H1 (cell line): Measurements from ENCODE around the gene ALG14. TPM values are rescaled to one million over a fixed set of nuclear protein-coding genes. Genes with fewer than 3 reads are reported as not detected.

Experiments used
- CTCF ChIA-PET: fragments of 300-600 bp; sonication (Branson Sonifier 250); formaldehyde crosslinking; loops from one replicate; lab custom pipeline; 2021; ENCODE audit not compliant: partially characterized antibody; lab: Charles Lee
- POLR2A ChIA-PET: fragments of 300-600 bp; sonication (Branson Sonifier 250); formaldehyde crosslinking; loops from one replicate; lab custom pipeline; 2021; ENCODE audit warnings: inconsistent platforms; ENCODE audit not compliant: partially characterized antibody; lab: Charles Lee
- DNase-seq, 2 experiments: peaks; one replicate each; pipeline versions ENCODE4 v3.0.0 to v3.0.0-alpha.2; 2010 to 2022; ENCODE audit warnings: low spot score in 2 of 2, low read depth in 1 of 2, mixed read lengths in 1 of 2
- FAIRE-seq: peaks from 2 replicates; lab custom pipeline; 2011; peaks lifted over from hg19 to GRCh38; lab: Jason Lieb, UNC
- H2AFZ ChIP-seq: 2 replicates; pipeline ENCODE4 v1.8.1; 2012; ENCODE audit warnings: low read length, inconsistent platforms
- H2AK5ac ChIP-seq: 2 replicates; pipeline ENCODE4 v1.6.1; 2013; ENCODE audit warnings: low read depth, low read length
- H2BK120ac ChIP-seq: replicated peaks from 2 replicates; pipeline ENCODE3; 2013; ENCODE audit warnings: low read depth, low read length, inconsistent platforms
- H2BK12ac ChIP-seq: 2 replicates; pipeline ENCODE4 v1.6.1; 2013; ENCODE audit warnings: low read depth, low read length
- H2BK15ac ChIP-seq: 2 replicates; pipeline ENCODE4 v1.6.1; 2013; ENCODE audit warnings: low read length
- H2BK20ac ChIP-seq: 2 replicates; pipeline ENCODE4 v1.6.1; 2013; ENCODE audit warnings: low read length
- H2BK5ac ChIP-seq: 2 replicates; pipeline ENCODE4 v1.6.1; 2013; ENCODE audit warnings: low read depth, low read length
- H3K14ac ChIP-seq: 2 replicates; pipeline ENCODE4 v1.6.1; 2013; ENCODE audit warnings: inconsistent platforms; ENCODE audit not compliant: insufficient read length
- H3K18ac ChIP-seq: 2 replicates; pipeline ENCODE4 v1.6.1; 2013; ENCODE audit warnings: low read length; ENCODE audit errors: extremely low read depth
- H3K23ac ChIP-seq: 2 replicates; pipeline ENCODE4 v1.6.1; 2013; ENCODE audit warnings: inconsistent platforms; ENCODE audit not compliant: insufficient read length
- H3K23me2 ChIP-seq: 2 replicates; pipeline ENCODE4 v1.6.1; 2013; ENCODE audit warnings: low read depth, low read length
- H3K27ac ChIP-seq: 2 replicates; pipeline ENCODE4 v1.6.1; 2011; ENCODE audit warnings: low read depth, low read length, inconsistent platforms
- H3K27me3 ChIP-seq, 4 experiments: replicated peaks in 1 of 4; 1 replicate in 1 of 4; 2 replicates in 3 of 4; pipeline versions ENCODE4 v1.6.1 to v1.8.1; 2011 to 2013; ENCODE audit warnings: low read length in 3 of 4, mild to moderate bottlenecking in 3 of 4, inconsistent platforms in 2 of 4, mixed read lengths in 2 of 4, moderate library complexity in 1 of 4; ENCODE audit not compliant: control insufficient read depth in 3 of 4, insufficient read depth in 3 of 4; ENCODE audit errors: extremely low read depth in 1 of 4
- H3K36me3 ChIP-seq, 4 experiments: 2 replicates each; pipeline versions ENCODE4 v1.6.1 to v1.8.1; 2011 to 2013; ENCODE audit warnings: mild to moderate bottlenecking in 4 of 4, low read length in 3 of 4, moderate library complexity in 2 of 4, control low read depth in 1 of 4, inconsistent platforms in 1 of 4; ENCODE audit not compliant: insufficient read depth in 4 of 4, control insufficient read depth in 2 of 4
- H3K4ac ChIP-seq: replicated peaks from 2 replicates; pipeline ENCODE3; 2013; ENCODE audit warnings: low read length, low read depth, mixed read lengths, inconsistent platforms; ENCODE audit not compliant: insufficient read length
- H3K4me1 ChIP-seq, 4 experiments: replicated peaks in 1 of 4; 1 replicate in 1 of 4; 2 replicates in 3 of 4; pipeline versions ENCODE4 v1.6.1 to v1.8.1; 2011 to 2013; ENCODE audit warnings: low read length in 3 of 4, inconsistent platforms in 2 of 4, mixed read lengths in 1 of 4; ENCODE audit not compliant: insufficient read depth in 4 of 4, control insufficient read depth in 3 of 4
- H3K4me2 ChIP-seq, 2 experiments: 2 replicates each; pipeline versions ENCODE4 v1.6.1 to v1.8.1; 2011 to 2013; ENCODE audit warnings: low read depth in 2 of 2, low read length in 2 of 2, control low read depth in 1 of 2, inconsistent platforms in 1 of 2, mild to moderate bottlenecking in 1 of 2; ENCODE audit not compliant: insufficient read depth in 1 of 2
- H3K4me3 ChIP-seq, 4 experiments: fragments of 200-600, 300-600 bp in 1 of 4; sonication (generic), shearing (Covaris generic), sonication (Bioruptor Twin) in 1 of 4; 2 replicates each; pipeline versions ENCODE4 v1.5.1 to v1.8.1; 2011 to 2016; ENCODE audit warnings: low read length in 4 of 4, low read depth in 3 of 4, control low read depth in 2 of 4, inconsistent platforms in 2 of 4, mild to moderate bottlenecking in 2 of 4, mixed read lengths in 1 of 4, moderate library complexity in 1 of 4; ENCODE audit not compliant: insufficient read depth in 2 of 4; ENCODE audit errors: extremely low read depth in 1 of 4
- H3K56ac ChIP-seq: replicated peaks from 2 replicates; pipeline ENCODE3; 2013; ENCODE audit warnings: low read depth, mild to moderate bottlenecking, mixed read lengths, low read length, inconsistent platforms; ENCODE audit not compliant: insufficient read length
- H3K79me1 ChIP-seq: 2 replicates; pipeline ENCODE4 v1.6.1; 2013; ENCODE audit warnings: low read depth, low read length, control low read depth
- H3K79me2 ChIP-seq, 2 experiments: 2 replicates each; pipeline versions ENCODE4 v1.6.1 to v1.8.1; 2012 to 2013; ENCODE audit warnings: low read length in 2 of 2, mild to moderate bottlenecking in 2 of 2, inconsistent platforms in 1 of 2; ENCODE audit not compliant: insufficient read depth in 2 of 2, control insufficient read depth in 1 of 2
- H3K9ac ChIP-seq, 4 experiments: replicated peaks in 1 of 4; 1 replicate in 1 of 4; 2 replicates in 3 of 4; pipeline versions ENCODE4 v1.6.1 to v1.8.1; 2011 to 2013; ENCODE audit warnings: low read depth in 3 of 4, low read length in 3 of 4, control low read depth in 2 of 4, mild to moderate bottlenecking in 2 of 4, moderate library complexity in 2 of 4, inconsistent platforms in 1 of 4; ENCODE audit errors: extremely low read depth in 1 of 4
- H3K9me3 ChIP-seq, 2 experiments: 2 replicates each; pipeline versions ENCODE4 v1.6.1 to v1.8.1; 2012 to 2013; ENCODE audit warnings: mild to moderate bottlenecking in 2 of 2, moderate library complexity in 2 of 2, control low read depth in 1 of 2, inconsistent platforms in 1 of 2, low read depth in 1 of 2, low read length in 1 of 2, mixed read lengths in 1 of 2; ENCODE audit not compliant: insufficient read depth in 2 of 2
- H4K20me1 ChIP-seq, 2 experiments: replicated peaks in 1 of 2; 2 replicates each; pipeline versions ENCODE3 to v1.8.1; 2011 to 2013; ENCODE audit warnings: inconsistent platforms in 2 of 2, low read length in 2 of 2, mild to moderate bottlenecking in 1 of 2; ENCODE audit not compliant: insufficient read depth in 2 of 2, control insufficient read depth in 1 of 2
- H4K5ac ChIP-seq: 2 replicates; pipeline ENCODE4 v1.6.1; 2013; ENCODE audit warnings: low read length, low read depth, mixed read lengths, inconsistent platforms; ENCODE audit not compliant: insufficient read length
- H4K8ac ChIP-seq: 2 replicates; pipeline ENCODE4 v1.8.0; 2013; ENCODE audit warnings: mild to moderate bottlenecking, moderate library complexity, low read length, inconsistent platforms; ENCODE audit not compliant: insufficient read depth; ENCODE audit errors: extremely low read depth
- H4K91ac ChIP-seq: replicated peaks from 2 replicates; pipeline ENCODE3; 2013; ENCODE audit warnings: low read length, mixed read lengths, inconsistent platforms; ENCODE audit not compliant: insufficient read length
- TEAD4 ChIP-seq: IDR thresholded peaks from 2 replicates; pipeline ENCODE4 v1.6.1; 2012; ENCODE audit warnings: low read depth, low read length, inconsistent platforms, mixed read lengths
- WGBS, 2 experiments: shearing (Covaris generic) in 1 of 2; methylation state at CpG; one replicate each; pipeline versions ENCODE4 v1.1.6 to v1.1.7; 2013 to 2015; ENCODE audit warnings: low lambda C conversion rate in 2 of 2, mixed read lengths in 2 of 2, inconsistent platforms in 1 of 2, low coverage in 1 of 2, missing lambda C conversion rate in 1 of 2; ENCODE audit not compliant: insufficient replicate concordance in 2 of 2, insufficient coverage in 1 of 2, insufficient read length in 1 of 2; ENCODE audit errors: extremely low coverage in 1 of 2, missing lambda C conversion rate in 1 of 2; 5-methylcytosine and 5-hydroxymethylcytosine counted together
- polyA plus RNA-seq, 7 experiments: library from polyadenylated mRNA; depleted of rRNA in 3 of 7; stranded (reverse) in 5 of 7; unstranded in 2 of 7; fragments of >200 nt in 5 of 7; fragments of 200-250 nt in 2 of 7; gene quantifications; 1 replicate in 5 of 7; 2 replicates in 1 of 7; 4 replicates in 1 of 7; pipeline versions ENCODE4 v1.2.1 to v1.2.3, GENCODE V29; 2011 to 2013; ENCODE audit warnings: missing spikeins in 2 of 7, mixed read lengths in 2 of 7
- total RNA-seq: library from RNA; stranded (reverse); fragmentation: NEBNext Ultra II Directional; extraction: Animal tissue kit (Norgen Biotek cat#: 25700); gene quantifications from 2 replicates; pipeline ENCODE4 v1.2.1, GENCODE V29; 2021

ALG14 gene
- total and polyA plus RNA-seq, 2 of the 8 experiments (the other 6 are each of a cell fraction or from before 2014, with no cell fraction given) = 0.95 to 1.3 TPM

- Histone ChIP-seq H3K9ac (no peak overlapping the region), H2BK12ac (no peak overlapping the region), H3K56ac (no peak overlapping the region), H2BK5ac (no peak overlapping the region), H2BK120ac (no peak overlapping the region), H2AK5ac (no peak overlapping the region), H3K23me2 (no peaks in the 10 kb centered on the region), H3K4me3 (0 out of 8 replicates have a peak overlapping the region, but pooled peaks of 1 of the 4 experiments have one; percentile 0), H2BK20ac (no peak overlapping the region), H3K4me1 (peaks cover 2 to 20% (median 10%) of the 10 kb centered on the region in 4 experiments; a peak in 4 of 7 replicates), H3K79me2 (no peaks in the 10 kb centered on the region), H3K23ac (no peak overlapping the region), H3K4me2 (peak overlapping the region; percentile 4 to 8; a peak in 2 of 4 replicates), H4K8ac (no peak overlapping the region), H3K4ac (no peak overlapping the region), H3K36me3 (peaks cover 0 to 4% (median 2%) of the 10 kb centered on the region in 4 experiments; a peak in 3 of 8 replicates), H2AFZ (no peak overlapping the region), H4K20me1 (no peaks in the 10 kb centered on the region), H2BK15ac (no peak overlapping the region), H4K5ac (no peak overlapping the region), H4K91ac (no peak overlapping the region), H3K18ac (no peak overlapping the region), H3K27me3 (no peaks in the 10 kb centered on the region), H3K14ac (no peak overlapping the region), H3K27ac (no peak overlapping the region), H3K79me1 (no peaks in the 10 kb centered on the region), H3K9me3 (no peaks in the 10 kb centered on the region)
- CTCF ChIA-PET = interaction anchor here (1.7 kb wide), 1 partner anchor 17 kb away, joined by 3 read pairs; no protein-coding TSS in a partner anchor
- WGBS, 2 experiments = 67% methylated on average over 5 of the region's 5 CpGs; no CpG with 5 or more reads in 1 of the 2 experiments
- POLR2A ChIA-PET = interaction anchor here (1.3 to 2.3 kb wide), 3 partner anchors 10 to 14 kb away, joined by 4 to 18 read pairs (median 10); partner anchors contain the start of gene CNN3
- DNase-seq (no peak), FAIRE-seq (peak; percentile 79)
- peak; percentile 95 for TF ChIP-seq TEAD4
These were observed 135.7 kb downstream of the ALG14 start for GRCh38 chr1:94936861-94937620.
